HCT116 (cell line): Measurements from ENCODE around the gene RTKN2. TPM values are rescaled to one million over a fixed set of nuclear protein-coding genes. Genes with fewer than 3 reads are reported as not detected.

Source experiments
- ATAC-seq: fragments of 200-7000 bp; cut with Tn5 transposase; 2 replicates; pipeline ENCODE4 v1.9.1; 2020; ENCODE audit warnings: mild to moderate bottlenecking, moderate library complexity
- BruUV-seq: library from RNA; stranded (reverse); fragments of 400-500 nt; replicated peaks from 2 replicates; lab custom pipeline; 2021; lab: Mats Ljungman, UMichigan
- CTCF ChIA-PET: fragments of 300-600 bp; sonication (Branson Sonifier 250); formaldehyde crosslinking; loops from one replicate; lab custom pipeline; 2021; ENCODE audit warnings: antibody characterized with exemption; lab: Charles Lee
- POLR2A ChIA-PET: fragments of 300-600, 350-600 bp; sonication (Branson Sonifier 250); formaldehyde crosslinking; loops from one replicate; lab custom pipeline; 2021; ENCODE audit warnings: antibody characterized with exemption; lab: Charles Lee
- RAD21 ChIA-PET, 2 experiments: fragments of 300-600 bp; sonication (Branson Sonifier 250); formaldehyde crosslinking; loops; one replicate each; lab custom pipeline; 2023; ENCODE audit warnings: low total read pairs in 2 of 2; ENCODE audit not compliant: uncharacterized antibody in 2 of 2, unreplicated experiment in 2 of 2, low non-redundant PET in 1 of 2; lab: Charles Lee
- DNase-seq: peaks from one replicate; pipeline ENCODE4 v3.0.0-alpha.2; 2010; ENCODE audit warnings: low read depth, low spot score
- H2AFZ ChIP-seq: fragments of 200-600 bp; shearing (Covaris generic), sonication (generic); 2 replicates; pipeline ENCODE4 v1.6.1; 2017; ENCODE audit warnings: low read depth, mixed run types, mixed read lengths, antibody characterized with exemption, low read length; ENCODE audit not compliant: poor library complexity, severe bottlenecking
- H3K27ac ChIP-seq: 2 replicates; pipeline ENCODE4 v1.5.1; 2012; ENCODE audit warnings: low read depth, low read length
- H3K27me3 ChIP-seq: fragments of 200-600 bp; sonication (generic); 2 replicates; pipeline ENCODE4 v1.6.1; 2016; ENCODE audit warnings: mixed run types, low read length, mixed read lengths; ENCODE audit not compliant: insufficient read depth
- H3K36me3 ChIP-seq, 2 experiments: fragments of 200-500 bp in 1 of 2; fragments of 200-600 bp in 1 of 2; sonication (Bioruptor generic) in 1 of 2; sonication (generic) in 1 of 2; 2 replicates each; pipeline versions ENCODE4 v1.5.1 to v1.6.1; 2014 to 2016; ENCODE audit warnings: low read length in 2 of 2, inconsistent platforms in 1 of 2, mixed read lengths in 1 of 2, mixed run types in 1 of 2; ENCODE audit not compliant: insufficient read depth in 2 of 2, control insufficient read depth in 1 of 2
- H3K4me1 ChIP-seq, 2 experiments: fragments of 200-600 bp in 1 of 2; sonication (generic) in 1 of 2; 2 replicates each; pipeline versions ENCODE4 v1.5.1 to v1.6.1; 2012 to 2017; ENCODE audit warnings: low read length in 2 of 2, inconsistent platforms in 1 of 2, mild to moderate bottlenecking in 1 of 2, mixed read lengths in 1 of 2, mixed run types in 1 of 2, moderate library complexity in 1 of 2; ENCODE audit not compliant: insufficient read depth in 2 of 2, control insufficient read depth in 1 of 2
- H3K4me2 ChIP-seq: fragments of 200-600 bp; sonication (generic); 2 replicates; pipeline ENCODE4 v1.6.1; 2017; ENCODE audit warnings: mixed run types, low read length, mixed read lengths
- H3K4me3 ChIP-seq, 2 experiments: fragments of 200-600 bp in 1 of 2; sonication (generic) in 1 of 2; replicated peaks in 1 of 2; 2 replicates each; pipeline ENCODE4 v1.5.1; 2011 to 2016; ENCODE audit warnings: low read length in 2 of 2, control low read depth in 1 of 2, low read depth in 1 of 2, mild to moderate bottlenecking in 1 of 2, mixed read lengths in 1 of 2, mixed run types in 1 of 2
- H3K79me2 ChIP-seq: fragments of 200-600 bp; sonication (generic); 2 replicates; pipeline ENCODE4 v1.6.1; 2017; ENCODE audit warnings: mild to moderate bottlenecking, mixed run types, low read length, moderate library complexity, mixed read lengths; ENCODE audit not compliant: insufficient read depth
- H3K9ac ChIP-seq: fragments of 200-600 bp; sonication (generic); 2 replicates; pipeline ENCODE4 v1.6.1; 2016; ENCODE audit warnings: low read length, mixed read lengths
- H3K9me2 ChIP-seq: fragments of 200-600 bp; sonication (generic), shearing (Covaris generic); 2 replicates; pipeline ENCODE4 v1.6.1; 2017; ENCODE audit warnings: mixed run types, mild to moderate bottlenecking, moderate library complexity; ENCODE audit not compliant: insufficient read depth
- H3K9me3 ChIP-seq, 2 experiments: fragments of 200-500 bp in 1 of 2; fragments of 200-600 bp in 1 of 2; sonication (Bioruptor generic) in 1 of 2; sonication (generic) in 1 of 2; 2 replicates each; pipeline ENCODE4 v1.6.1; 2014 to 2017; ENCODE audit warnings: low read length in 2 of 2, mixed read lengths in 2 of 2, inconsistent platforms in 1 of 2, low read depth in 1 of 2, mild to moderate bottlenecking in 1 of 2, mixed run types in 1 of 2, moderate library complexity in 1 of 2; ENCODE audit not compliant: control insufficient read depth in 1 of 2, insufficient read depth in 1 of 2
- H4K20me1 ChIP-seq: fragments of 200-600 bp; sonication (generic), shearing (Covaris generic); 2 replicates; pipeline ENCODE4 v1.6.1; 2017; ENCODE audit warnings: mixed run types, mild to moderate bottlenecking, moderate library complexity; ENCODE audit not compliant: insufficient read depth
- CBX3 ChIP-seq: IDR thresholded peaks from 2 replicates; pipeline ENCODE4 v1.6.1; 2012; ENCODE audit warnings: low read depth
- CEBPB ChIP-seq: IDR thresholded peaks from 2 replicates; pipeline ENCODE4 v1.6.1; 2012; ENCODE audit warnings: low read depth
- EGR1 ChIP-seq: IDR thresholded peaks from 2 replicates; pipeline ENCODE4 v1.6.1; 2012; ENCODE audit warnings: low read depth
- EZH2 ChIP-seq: fragments of 200-600 bp; sonication (generic); IDR thresholded peaks from 2 replicates; pipeline ENCODE4 v1.6.1; 2017; ENCODE audit warnings: antibody characterized with exemption, mixed run types
- FOSL1 ChIP-seq: IDR thresholded peaks from 2 replicates; pipeline ENCODE4 v1.6.1; 2012; ENCODE audit warnings: low read depth
- POLR2AphosphoS5 ChIP-seq: IDR thresholded peaks from 2 replicates; pipeline ENCODE4 v1.6.1; 2011; ENCODE audit warnings: mild to moderate bottlenecking, low read depth, low read length, moderate library complexity
- RAD21 ChIP-seq: IDR thresholded peaks from 2 replicates; pipeline ENCODE4 v1.6.1; 2012; ENCODE audit warnings: low read depth, mild to moderate bottlenecking
- SIN3A ChIP-seq: IDR thresholded peaks from 2 replicates; pipeline ENCODE4 v1.6.1; 2012; ENCODE audit warnings: low read depth
- SP1 ChIP-seq: IDR thresholded peaks from 2 replicates; pipeline ENCODE4 v1.6.1; 2012; ENCODE audit warnings: low read depth
- SRF ChIP-seq: IDR thresholded peaks from 2 replicates; pipeline ENCODE4 v1.6.1; 2012; ENCODE audit warnings: low read depth
- TCF7L2 ChIP-seq: IDR thresholded peaks from 2 replicates; pipeline ENCODE4 v1.7.0; 2011; ENCODE audit warnings: borderline replicate concordance, inconsistent platforms; ENCODE audit not compliant: insufficient read depth, insufficient read length; ENCODE audit errors: extremely low read depth
- YY1 ChIP-seq: IDR thresholded peaks from 2 replicates; pipeline ENCODE4 v1.6.1; 2011; ENCODE audit warnings: low read length, low read depth, moderate library complexity, mild to moderate bottlenecking; ENCODE audit not compliant: insufficient replicate concordance; ENCODE audit errors: extremely low read depth
- ZNF274 ChIP-seq: fragments of 200-500 bp; sonication (Bioruptor generic); IDR thresholded peaks from 2 replicates; pipeline ENCODE4 v1.6.1; 2014; ENCODE audit warnings: mild to moderate bottlenecking, low read depth, low read length, inconsistent platforms
- intact Hi-C: fragments of 100-400 bp; cut with micrococcal nuclease; formaldehyde crosslinking; loops from 2 replicates; pipeline ENCODE4 v1.10.0; 2022
- total RNA-seq: library from RNA; stranded (reverse); gene quantifications from one replicate; pipeline ENCODE4 v1.2.1, GENCODE V29; 2021; ENCODE audit not compliant: unreplicated experiment
- TF ChIP-seq, protein P1 (sequence below): IDR thresholded peaks from 2 replicates; pipeline ENCODE4 v1.6.1; 2012
- TF ChIP-seq, protein P2 (sequence below), 3 experiments: fragments of 200-600 bp in 1 of 3; sonication (generic) in 1 of 3; IDR thresholded peaks in 2 of 3; conservative IDR thresholded peaks in 1 of 3; 2 replicates each; pipeline ENCODE4 v1.5.1; 2012 to 2017; ENCODE audit warnings: low read depth in 2 of 3, low read length in 2 of 3, antibody characterized with exemption in 1 of 3, borderline replicate concordance in 1 of 3, control low read depth in 1 of 3, mild to moderate bottlenecking in 1 of 3, mixed read lengths in 1 of 3, mixed run types in 1 of 3, moderate library complexity in 1 of 3; ENCODE audit not compliant: insufficient read depth in 1 of 3

The RTKN2 gene
- total RNA-seq, 1 experiment from 2014 or later: 7.9 TPM

DNA sequence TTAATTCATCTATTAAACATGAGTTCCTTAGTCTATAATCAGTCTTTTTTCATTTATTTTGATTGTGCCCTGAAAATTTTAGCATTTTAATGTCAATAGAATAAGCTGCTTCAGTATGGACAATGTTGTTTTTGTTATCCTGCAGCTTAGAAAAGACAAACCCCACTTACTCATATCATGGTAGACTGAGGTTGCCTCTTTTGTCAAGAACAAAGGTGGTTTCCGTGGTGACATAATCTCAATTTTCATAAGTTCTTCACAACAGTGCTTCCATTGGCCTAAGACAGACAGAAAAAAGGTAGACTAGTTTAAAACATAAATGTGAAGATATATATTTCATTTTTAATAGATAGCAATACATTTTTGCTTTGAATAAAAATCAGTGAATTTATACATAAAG, 69.1 kb downstream of the RTKN2 start:
- no TSS peak for BruUV-seq
- no peak for DNase-seq
- no peak overlapping the region for H3K4me3 ChIP-seq
- no peak for TF ChIP-seq POLR2AphosphoS5
- TF ChIP-seq SRF: no peak
- TF ChIP-seq, protein P1, sequence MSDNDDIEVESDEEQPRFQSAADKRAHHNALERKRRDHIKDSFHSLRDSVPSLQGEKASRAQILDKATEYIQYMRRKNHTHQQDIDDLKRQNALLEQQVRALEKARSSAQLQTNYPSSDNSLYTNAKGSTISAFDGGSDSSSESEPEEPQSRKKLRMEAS: no peak
- TF ChIP-seq CEBPB: no peak
- TF ChIP-seq TCF7L2: no peak
- no peak for TF ChIP-seq EZH2
- TF ChIP-seq RAD21: no peak
- no peak for TF ChIP-seq FOSL1
- TF ChIP-seq CBX3: no peak
- TF ChIP-seq YY1: no peak
- TF ChIP-seq EGR1: no peak
- TF ChIP-seq, protein P2, sequence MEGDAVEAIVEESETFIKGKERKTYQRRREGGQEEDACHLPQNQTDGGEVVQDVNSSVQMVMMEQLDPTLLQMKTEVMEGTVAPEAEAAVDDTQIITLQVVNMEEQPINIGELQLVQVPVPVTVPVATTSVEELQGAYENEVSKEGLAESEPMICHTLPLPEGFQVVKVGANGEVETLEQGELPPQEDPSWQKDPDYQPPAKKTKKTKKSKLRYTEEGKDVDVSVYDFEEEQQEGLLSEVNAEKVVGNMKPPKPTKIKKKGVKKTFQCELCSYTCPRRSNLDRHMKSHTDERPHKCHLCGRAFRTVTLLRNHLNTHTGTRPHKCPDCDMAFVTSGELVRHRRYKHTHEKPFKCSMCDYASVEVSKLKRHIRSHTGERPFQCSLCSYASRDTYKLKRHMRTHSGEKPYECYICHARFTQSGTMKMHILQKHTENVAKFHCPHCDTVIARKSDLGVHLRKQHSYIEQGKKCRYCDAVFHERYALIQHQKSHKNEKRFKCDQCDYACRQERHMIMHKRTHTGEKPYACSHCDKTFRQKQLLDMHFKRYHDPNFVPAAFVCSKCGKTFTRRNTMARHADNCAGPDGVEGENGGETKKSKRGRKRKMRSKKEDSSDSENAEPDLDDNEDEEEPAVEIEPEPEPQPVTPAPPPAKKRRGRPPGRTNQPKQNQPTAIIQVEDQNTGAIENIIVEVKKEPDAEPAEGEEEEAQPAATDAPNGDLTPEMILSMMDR (IDR thresholded peaks at IDR 0.05 in 2 of 3, conservative IDR thresholded peaks at IDR 0.05 in 1 of 3; ENCODE audit: borderline replicate concordance in 1 of 3, insufficient read depth in 1 of 3, low read depth in 2 of 3, low read length in 2 of 3): no peak
- TF ChIP-seq SIN3A: no peak
- no peak for TF ChIP-seq SP1
- no peak for TF ChIP-seq ZNF274
- no peak overlapping the region for H3K9ac ChIP-seq
- no peaks in the 10 kb centered on the region for H3K4me1 ChIP-seq
- peaks cover 0 to 2% of the 10 kb centered on the region in 2 experiments; a peak in 1 of 4 replicates for H3K36me3 ChIP-seq
- POLR2A ChIA-PET: no interaction called here
- no peaks in the 10 kb centered on the region for H3K9me2 ChIP-seq
- no peak overlapping the region for H3K27ac ChIP-seq
- H3K9me3 ChIP-seq: no peaks in the 10 kb centered on the region
- RAD21 ChIA-PET: no interaction called here
- H3K4me2 ChIP-seq: no peak overlapping the region
- intact Hi-C loops: no loop called here
- H2AFZ ChIP-seq: no peak overlapping the region
- no peaks in the 10 kb centered on the region for H3K27me3 ChIP-seq
- no peaks in the 10 kb centered on the region for H3K79me2 ChIP-seq
- no peak for ATAC-seq
- CTCF ChIA-PET: no interaction called here
- H4K20me1 ChIP-seq: no peaks in the 10 kb centered on the region
